GM19438 (cell line): ENCODE measurements around the gene SLC9A9.
"Not testable (repeated sequence)": the region's sequence is repeated elsewhere in the genome, so short reads cannot be mapped to it uniquely, and the experiment has no call there.

Experiments
- ATAC-seq: cut with Tn5 transposase; IDR thresholded peaks from one replicate; pipeline ENCODE4 v1.9.1; 2021; ENCODE audit warnings: low read depth; ENCODE audit not compliant: unreplicated experiment

SLC9A9 gene

GRCh38 chr3:143699424-143699823, 148.8 kb downstream of the SLC9A9 start:
- no peak for ATAC-seq

- no peak for ATAC-seq
These were observed 149.5 kb downstream of the SLC9A9 start for GRCh38 chr3:143698682-143699303.

GRCh38 chr3:143697975-143698374, 150.3 kb downstream of the SLC9A9 start:
- ATAC-seq: no peak

- not testable (repeated sequence) for ATAC-seq
These were observed 152.9 kb downstream of the SLC9A9 start for GRCh38 chr3:143695333-143695732.

GRCh38 chr3:143693506-143693905, 154.8 kb downstream of the SLC9A9 start:
- no peak for ATAC-seq

- ATAC-seq: no peak
These were observed 161.6 kb downstream of the SLC9A9 start for GRCh38 chr3:143686638-143687197.

- ATAC-seq: no peak
These were observed 162.8 kb downstream of the SLC9A9 start for GRCh38 chr3:143685491-143685890.

- ATAC-seq: no peak
These were observed 170.8 kb downstream of the SLC9A9 start for GRCh38 chr3:143677430-143677829.

GRCh38 chr3:143676747-143677146, 171.5 kb downstream of the SLC9A9 start:
- no peak for ATAC-seq

GRCh38 chr3:143676021-143676420, 172.2 kb downstream of the SLC9A9 start:
- no peak for ATAC-seq

- peak; percentile 57 for ATAC-seq
These were observed 173.9 kb downstream of the SLC9A9 start for GRCh38 chr3:143674100-143674968.

- no peak for ATAC-seq
These were observed 175.7 kb downstream of the SLC9A9 start for GRCh38 chr3:143672396-143673165.

GRCh38 chr3:143671626-143672025, 176.6 kb downstream of the SLC9A9 start:
- ATAC-seq: no peak

- ATAC-seq: peak; percentile 89
These were observed 179.1 kb downstream of the SLC9A9 start for GRCh38 chr3:143668924-143669790.

- no peak for ATAC-seq
These were observed 179.9 kb downstream of the SLC9A9 start for GRCh38 chr3:143668385-143668784.

GRCh38 chr3:143661677-143662076, 186.6 kb downstream of the SLC9A9 start:
- no peak for ATAC-seq

GRCh38 chr3:143658861-143659260, 189.4 kb downstream of the SLC9A9 start:
- no peak for ATAC-seq

- no peak for ATAC-seq
These were observed 190.2 kb downstream of the SLC9A9 start for GRCh38 chr3:143658116-143658515.

GRCh38 chr3:143657391-143657790, 190.9 kb downstream of the SLC9A9 start:
- no peak for ATAC-seq

- no peak for ATAC-seq
These were observed 193.4 kb downstream of the SLC9A9 start for GRCh38 chr3:143654906-143655305.
